Panc1 (cell line): Measurements from ENCODE around the gene FARS2. TPM values are rescaled to one million over a fixed set of nuclear protein-coding genes. Genes with fewer than 3 reads are reported as not detected.
"Not testable (repeated sequence)": the region's sequence is repeated elsewhere in the genome, so short reads cannot be mapped to it uniquely, and the experiment has no call there.

Experiments
- ATAC-seq: fragments of 200-7000 bp; cut with Tn5 transposase; 2 replicates; pipeline ENCODE4 v1.9.1; 2020; ENCODE audit warnings: mild to moderate bottlenecking, moderate library complexity
- BruUV-seq: library from RNA; stranded (reverse); fragments of 400-500 nt; replicated peaks from 2 replicates; lab custom pipeline; 2021; lab: Mats Ljungman, UMichigan
- CTCF ChIA-PET: fragments of 300-600 bp; sonication (Branson Sonifier 250); formaldehyde crosslinking; loops from one replicate; lab custom pipeline; 2022; ENCODE audit warnings: antibody characterized with exemption; lab: Charles Lee
- POLR2A ChIA-PET: fragments of 300-600 bp; sonication (Branson Sonifier 250); formaldehyde crosslinking; loops from one replicate; lab custom pipeline; 2022; ENCODE audit warnings: antibody characterized with exemption; lab: Charles Lee
- DNase-seq: peaks from one replicate; pipeline ENCODE4 v3.0.0-alpha.2; 2010; ENCODE audit warnings: low read depth, low spot score
- H3K27ac ChIP-seq: 2 replicates; pipeline ENCODE4 v1.5.1; 2011; ENCODE audit warnings: mild to moderate bottlenecking, low read length, inconsistent platforms
- H3K27me3 ChIP-seq: fragments of 200-500 bp; sonication (Bioruptor generic); 2 replicates; pipeline ENCODE4 v1.6.0; 2014; ENCODE audit warnings: low read length, inconsistent platforms; ENCODE audit not compliant: control insufficient read depth, insufficient read depth
- H3K36me3 ChIP-seq: fragments of 200-500 bp; sonication (Bioruptor generic); 2 replicates; pipeline ENCODE4 v1.5.1; 2014; ENCODE audit warnings: inconsistent platforms, mild to moderate bottlenecking, low read length, moderate library complexity; ENCODE audit not compliant: control insufficient read depth, insufficient read depth
- H3K4me1 ChIP-seq: 2 replicates; pipeline ENCODE4 v1.5.1; 2011; ENCODE audit warnings: inconsistent platforms, mild to moderate bottlenecking, low read length, moderate library complexity; ENCODE audit not compliant: control insufficient read depth, insufficient read depth
- H3K4me3 ChIP-seq, 2 experiments: 2 replicates each; pipeline ENCODE4 v1.5.1; 2011 to 2012; ENCODE audit warnings: low read depth in 2 of 2, low read length in 2 of 2, mild to moderate bottlenecking in 2 of 2, inconsistent platforms in 1 of 2, moderate library complexity in 1 of 2
- H3K9me3 ChIP-seq: fragments of 200-500 bp; sonication (Bioruptor generic); 2 replicates; pipeline ENCODE4 v1.5.1; 2014; ENCODE audit warnings: low read depth, mild to moderate bottlenecking, inconsistent platforms, low read length, moderate library complexity; ENCODE audit not compliant: control insufficient read depth, insufficient read depth
- CTCF ChIP-seq: fragments of 450-650 bp; IDR thresholded peaks from 2 replicates; pipeline ENCODE4 v1.5.1; 2017; ENCODE audit warnings: mild to moderate bottlenecking
- POLR2AphosphoS5 ChIP-seq: IDR thresholded peaks from 2 replicates; pipeline ENCODE4 v1.6.1; 2012; ENCODE audit warnings: mild to moderate bottlenecking, low read depth, low read length, moderate library complexity
- REST ChIP-seq, 2 experiments: IDR thresholded peaks; 2 replicates each; pipeline ENCODE4 v1.6.1; 2011 to 2012; ENCODE audit warnings: low read depth in 2 of 2, control low read depth in 1 of 2, low read length in 1 of 2, mild to moderate bottlenecking in 1 of 2, moderate library complexity in 1 of 2; ENCODE audit not compliant: insufficient read depth in 1 of 2
- SIN3A ChIP-seq: IDR thresholded peaks from 2 replicates; pipeline ENCODE4 v1.6.1; 2012; ENCODE audit warnings: low read depth, mild to moderate bottlenecking, low read length, moderate library complexity, borderline replicate concordance; ENCODE audit not compliant: insufficient read depth
- TCF7L2 ChIP-seq: IDR thresholded peaks from 2 replicates; pipeline ENCODE4 v1.6.1; 2011; ENCODE audit warnings: mild to moderate bottlenecking, low read depth, low read length, inconsistent platforms
- in situ Hi-C: cut with HindIII; loops from 2 replicates; pipeline ENCODE4 v1.10.0; 2016; ENCODE audit warnings: low sequenced_read_pairs, low pct_unique_long_range_greater_than_20kb
- intact Hi-C: fragments of 100-400 bp; cut with micrococcal nuclease; formaldehyde crosslinking; loops from one replicate; pipeline ENCODE4 v1.10.0; 2022; ENCODE audit not compliant: unreplicated experiment
- total RNA-seq: library from RNA; stranded (reverse); gene quantifications from one replicate; pipeline ENCODE4 v1.2.1, GENCODE V29; 2021; ENCODE audit not compliant: unreplicated experiment

The FARS2 gene
- total RNA-seq, 1 experiment from 2014 or later: 12.8 TPM

GRCh38 chr6:5681480-5681879 lies 420.2 kb downstream of the FARS2 start:
- no peaks in the 10 kb centered on the region for H3K9me3 ChIP-seq
- BruUV-seq: no TSS peak

GRCh38 chr6:5682530-5682929 lies 421.2 kb downstream of the FARS2 start:
- ChIA-PET CTCF (no interaction called here), POLR2A (no interaction called here)
- DNase-seq (no peak), ATAC-seq (no peak)
- Histone ChIP-seq H3K4me3 (no peak overlapping the region), H3K36me3 (no peaks in the 10 kb centered on the region), H3K27me3 (no peaks in the 10 kb centered on the region), H3K27ac (no peak overlapping the region), H3K9me3 (no peaks in the 10 kb centered on the region), H3K4me1 (no peaks in the 10 kb centered on the region)
- TF ChIP-seq TCF7L2: no peak
- TF ChIP-seq CTCF: no peak
- TF ChIP-seq SIN3A: no peak
- BruUV-seq: no TSS peak
- in situ Hi-C loops: no loop called here
- intact Hi-C loops: no loop called here

More at GRCh38 chr6:5681480-5681879, 420.2 kb downstream of the FARS2 start:
- no peak overlapping the region for H3K27ac ChIP-seq
- ATAC-seq: no peak
- ChIA-PET CTCF (no interaction called here), POLR2A (no interaction called here)
- intact Hi-C loops: no loop called here
- H3K27me3 ChIP-seq: no peaks in the 10 kb centered on the region
- no peak for DNase-seq
- H3K4me1 ChIP-seq: no peaks in the 10 kb centered on the region
- in situ Hi-C loops: no loop called here
- TF ChIP-seq REST (IDR thresholded peaks at IDR 0.05; ENCODE audit: insufficient read depth in 1 of 2, low read depth in 2 of 2, low read length in 1 of 2) (no peak), SIN3A (no peak), POLR2AphosphoS5 (no peak), TCF7L2 (no peak), CTCF (no peak)
- no peaks in the 10 kb centered on the region for H3K36me3 ChIP-seq
- no peak overlapping the region for H3K4me3 ChIP-seq

GRCh38 chr6:5683747-5684146 lies 422.4 kb downstream of the FARS2 start:
- in situ Hi-C loops, DNase-seq, ATAC-seq, POLR2A ChIA-PET, intact Hi-C loops, BruUV-seq, CTCF ChIA-PET, H3K36me3 ChIP-seq, H3K4me1 ChIP-seq, H3K9me3 ChIP-seq, H3K4me3 ChIP-seq, H3K27ac ChIP-seq, H3K27me3 ChIP-seq: not testable (repeated sequence)
